Vagina (tissue), 2 donors: ENCODE results near the gene SUMO3.

Experiments
- CTCF ChIP-seq, 3 experiments: fragments of 450-650 bp in 2 of 3; fragments of 200-600 bp in 1 of 3; sonication (generic) in 1 of 3; IDR thresholded peaks; one replicate each; pipeline ENCODE4 v1.5.1; 2017 to 2019; ENCODE audit warnings: antibody characterized with exemption in 3 of 3, mild to moderate bottlenecking in 2 of 3, moderate library complexity in 2 of 3
- POLR2A ChIP-seq, 2 donors: fragments of 450-650 bp; IDR thresholded peaks; one replicate each; pipeline ENCODE4 v1.6.1; 2017; ENCODE audit warnings: antibody characterized with exemption in 2 of 2, mild to moderate bottlenecking in 2 of 2, moderate library complexity in 2 of 2

GRCh38 chr21:44813727-44814126 lies 4.1 kb downstream of the SUMO3 start:
- TF ChIP-seq POLR2A (IDR thresholded peaks at IDR 0.05) (no peak), CTCF (IDR thresholded peaks at IDR 0.05) (no peak)
